ENCODE results near the gene PRMT7.

PRMT7 gene

DNA sequence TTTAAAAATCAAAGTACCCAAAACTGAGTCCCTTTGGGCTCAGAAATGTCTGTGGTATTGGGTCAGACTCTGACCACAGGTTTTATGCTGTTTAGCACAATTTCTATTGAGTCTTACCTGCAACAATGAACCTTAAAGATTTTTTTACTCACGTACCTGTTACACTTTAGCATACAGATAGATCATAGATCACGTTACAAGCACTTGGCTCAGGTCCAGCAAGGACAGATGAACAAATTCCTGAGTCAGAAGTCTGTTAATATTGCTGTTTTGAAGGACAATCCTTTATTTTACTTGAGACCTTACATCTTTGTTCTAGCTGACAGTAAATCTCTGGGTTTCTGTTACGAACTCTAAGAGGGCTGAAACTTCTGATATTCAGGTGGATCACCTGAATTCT is 12.9 kb upstream of the PRMT7 start:
- TF ChIP-seq, protein P1, sequence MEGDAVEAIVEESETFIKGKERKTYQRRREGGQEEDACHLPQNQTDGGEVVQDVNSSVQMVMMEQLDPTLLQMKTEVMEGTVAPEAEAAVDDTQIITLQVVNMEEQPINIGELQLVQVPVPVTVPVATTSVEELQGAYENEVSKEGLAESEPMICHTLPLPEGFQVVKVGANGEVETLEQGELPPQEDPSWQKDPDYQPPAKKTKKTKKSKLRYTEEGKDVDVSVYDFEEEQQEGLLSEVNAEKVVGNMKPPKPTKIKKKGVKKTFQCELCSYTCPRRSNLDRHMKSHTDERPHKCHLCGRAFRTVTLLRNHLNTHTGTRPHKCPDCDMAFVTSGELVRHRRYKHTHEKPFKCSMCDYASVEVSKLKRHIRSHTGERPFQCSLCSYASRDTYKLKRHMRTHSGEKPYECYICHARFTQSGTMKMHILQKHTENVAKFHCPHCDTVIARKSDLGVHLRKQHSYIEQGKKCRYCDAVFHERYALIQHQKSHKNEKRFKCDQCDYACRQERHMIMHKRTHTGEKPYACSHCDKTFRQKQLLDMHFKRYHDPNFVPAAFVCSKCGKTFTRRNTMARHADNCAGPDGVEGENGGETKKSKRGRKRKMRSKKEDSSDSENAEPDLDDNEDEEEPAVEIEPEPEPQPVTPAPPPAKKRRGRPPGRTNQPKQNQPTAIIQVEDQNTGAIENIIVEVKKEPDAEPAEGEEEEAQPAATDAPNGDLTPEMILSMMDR (IDR thresholded peaks at IDR 0.05; ENCODE audit: insufficient read depth, low read depth, low read length, missing control alignments), result no peak
- peak; percentile 81 for DNase-seq (ENCODE audit: low read depth)
- H3K4me3 ChIP-seq (ENCODE audit: low read length), result no peak overlapping the region

DNA sequence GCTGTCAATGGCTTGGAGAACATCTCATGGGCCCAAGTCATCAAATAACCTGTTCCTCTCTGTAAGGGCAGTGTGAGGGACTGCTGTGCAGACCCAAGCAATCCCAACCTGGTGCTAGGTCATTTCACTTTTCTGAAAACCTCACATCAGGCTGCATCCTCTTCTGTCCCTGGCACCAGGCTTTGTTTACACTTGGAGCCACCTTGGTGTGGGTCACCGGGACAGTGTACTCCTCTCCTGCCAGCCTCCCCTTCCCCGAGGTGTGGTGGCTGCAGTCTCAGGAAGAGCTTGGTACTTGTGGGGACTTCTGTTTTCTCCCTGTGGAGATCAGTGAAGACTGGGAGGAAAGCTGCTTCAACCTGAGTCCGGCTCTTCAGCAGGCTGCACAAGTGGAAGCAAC is 12.5 kb upstream of the PRMT7 start:
- TF ChIP-seq, protein P1 (IDR thresholded peaks at IDR 0.05; ENCODE audit: insufficient read depth, low read depth, low read length, missing control alignments), result no peak
- no peak overlapping the region for H3K4me3 ChIP-seq (ENCODE audit: low read length)
- DNase-seq (ENCODE audit: low read depth), result no peak

DNA sequence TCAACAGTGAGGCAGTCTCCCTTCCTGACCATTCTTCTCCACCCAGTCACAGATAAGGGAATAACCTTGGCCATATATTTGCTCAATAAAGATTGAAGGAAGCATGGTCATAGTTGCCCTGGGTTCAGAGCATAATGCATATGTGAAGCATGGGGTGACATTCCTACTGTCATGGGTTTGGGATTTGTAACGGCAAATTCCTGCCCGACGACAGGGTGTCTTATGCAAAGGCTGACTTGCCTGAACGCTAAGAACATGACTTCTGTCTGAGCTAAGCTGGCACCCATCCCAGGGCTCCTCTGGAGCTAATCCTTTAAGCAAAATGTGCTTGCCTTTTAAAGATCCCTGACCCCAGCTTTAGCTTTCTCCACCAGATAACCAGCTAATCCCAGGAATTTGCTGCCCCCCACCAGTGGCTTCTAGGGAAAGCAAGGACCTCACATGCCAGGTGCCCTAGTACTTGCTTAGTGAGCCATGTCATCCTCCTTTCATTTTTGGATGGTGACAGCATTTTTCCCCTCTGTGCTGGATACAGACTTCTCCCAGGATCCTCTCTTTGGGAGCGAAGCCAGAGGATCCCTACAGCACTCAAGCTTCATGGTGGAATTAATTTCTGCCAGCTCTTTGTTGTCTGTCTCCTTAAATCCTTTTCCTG is 11.8 kb upstream of the PRMT7 start:
- peak; percentile 96 for DNase-seq (ENCODE audit: low read depth)
- TF ChIP-seq, protein P1 (IDR thresholded peaks at IDR 0.05; ENCODE audit: insufficient read depth, low read depth, low read length, missing control alignments), result no peak
- no peak overlapping the region for H3K4me3 ChIP-seq (ENCODE audit: low read length)

DNA sequence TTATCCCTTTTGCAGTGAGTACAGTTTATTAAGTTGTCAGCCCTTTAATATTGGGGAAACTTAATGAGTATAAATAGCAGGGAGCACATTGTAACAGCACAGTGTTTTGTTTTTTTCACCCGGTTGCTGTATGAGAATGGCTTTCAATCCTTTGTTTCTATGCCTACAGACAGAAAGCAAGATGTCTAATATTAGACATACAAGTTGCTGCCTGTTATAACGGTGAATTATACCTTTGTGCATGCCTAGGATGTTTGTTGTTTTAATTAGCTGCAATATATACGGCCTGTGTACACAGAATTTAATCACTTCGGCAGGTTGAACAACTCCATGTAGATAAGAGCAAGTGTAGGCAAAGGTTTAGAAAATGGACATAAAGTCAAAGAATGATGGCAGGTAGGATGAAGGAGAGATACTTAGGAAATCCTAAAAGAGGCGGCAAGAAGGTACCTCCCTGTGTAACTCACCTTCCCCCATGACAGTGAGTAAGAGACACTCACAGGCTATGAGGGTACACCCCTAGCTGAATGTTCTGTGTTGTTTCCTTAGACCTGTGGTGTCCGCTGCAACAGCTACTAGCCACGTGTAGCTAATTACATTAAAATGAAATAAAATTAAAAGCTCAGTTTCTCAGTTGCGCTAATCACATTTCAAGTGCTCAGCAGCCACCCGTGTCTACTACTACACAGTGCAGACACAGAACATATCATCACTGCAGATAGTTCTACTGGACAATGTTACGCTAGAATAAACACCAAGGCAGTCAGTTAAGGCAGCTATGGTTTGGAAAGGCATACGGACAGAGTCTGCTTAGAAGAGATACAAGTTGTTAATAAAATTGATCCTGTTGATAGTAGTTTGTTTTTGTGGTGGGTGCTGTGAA is 11.0 kb upstream of the PRMT7 start:
- H3K4me3 ChIP-seq (ENCODE audit: low read length), result no peak overlapping the region
- DNase-seq (ENCODE audit: low read depth), result peak; percentile 81
- TF ChIP-seq, protein P1 (IDR thresholded peaks at IDR 0.05; ENCODE audit: insufficient read depth, low read depth, low read length, missing control alignments), result no peak

DNA sequence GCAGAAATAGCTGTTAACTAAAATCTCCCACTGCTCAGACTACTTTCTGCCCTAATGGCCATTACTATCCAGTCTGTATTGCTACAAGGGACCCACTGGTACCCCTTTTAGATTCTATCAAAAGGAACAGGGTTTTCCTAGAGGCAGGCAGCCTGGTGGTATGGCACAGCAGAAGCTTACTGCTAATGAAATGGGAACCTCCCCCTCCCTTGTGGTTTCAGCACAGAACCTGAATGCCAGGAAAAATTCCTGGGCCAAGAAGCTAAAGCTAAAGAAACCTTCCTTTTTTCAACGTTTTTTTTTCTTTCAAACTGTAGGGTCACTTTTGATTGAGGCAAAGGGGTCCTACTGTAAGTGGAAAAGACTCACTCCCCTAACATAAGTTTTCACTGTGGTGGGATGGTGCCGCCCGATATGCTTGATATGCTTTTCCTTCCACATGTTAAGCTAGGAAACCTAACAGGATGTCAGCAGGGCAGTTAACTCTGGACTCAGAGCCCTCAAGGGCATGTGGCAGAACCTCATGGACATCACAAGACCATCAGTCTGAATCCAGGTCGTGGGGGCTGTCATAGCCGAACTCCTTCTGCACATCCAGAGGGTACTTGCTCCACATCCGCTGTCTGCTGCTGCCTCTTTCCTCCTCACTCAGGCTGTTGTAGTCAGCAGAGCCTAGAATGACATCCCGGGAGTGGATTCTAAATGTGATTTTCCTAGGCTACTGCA is 9.9 kb upstream of the PRMT7 start:
- no peak for DNase-seq (ENCODE audit: low read depth)
- TF ChIP-seq, protein P1 (IDR thresholded peaks at IDR 0.05; ENCODE audit: insufficient read depth, low read depth, low read length, missing control alignments), result no peak
- no peak overlapping the region for H3K4me3 ChIP-seq (ENCODE audit: low read length)

DNA sequence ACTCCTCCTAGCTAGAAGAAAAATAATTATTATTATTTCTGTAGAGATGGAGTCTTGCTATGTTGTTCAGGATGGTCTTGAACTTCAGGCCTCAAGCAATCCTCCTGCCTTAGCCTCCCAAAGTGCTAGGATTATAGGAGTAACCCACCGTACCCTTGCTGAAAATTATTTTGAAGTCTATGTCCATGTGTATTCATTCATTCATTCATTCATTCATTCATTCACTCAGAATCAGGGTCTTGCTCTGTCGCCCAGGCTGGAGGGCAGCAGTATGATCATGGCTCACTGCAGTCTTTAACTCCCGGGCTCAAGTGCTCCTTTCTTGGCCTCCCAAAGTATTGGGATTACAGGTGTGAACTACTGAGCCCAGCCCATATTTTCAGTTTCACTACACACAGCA is 4.2 kb upstream of the PRMT7 start:
- TF ChIP-seq, protein P1 (IDR thresholded peaks at IDR 0.05; ENCODE audit: insufficient read depth, low read depth, low read length, missing control alignments), result no peak
- H3K4me3 ChIP-seq (ENCODE audit: low read length), result no peak overlapping the region
- no peak for DNase-seq (ENCODE audit: low read depth)

Measured in epithelial cell of esophagus (primary cell).